Esophagus (tissue), 2 donors: ENCODE data around the gene RPP40. TPM values are rescaled to one million over a fixed set of nuclear protein-coding genes. Genes with fewer than 3 reads are reported as not detected.
"Not testable (repeated sequence)": the region's sequence is repeated elsewhere in the genome, so short reads cannot be mapped to it uniquely, and the experiment has no call there.

Experiments used
- H3K27ac ChIP-seq, 2 donors: one replicate each; pipeline ENCODE4 v1.5.1; 2013; ENCODE audit warnings: low read depth in 2 of 2, mild to moderate bottlenecking in 2 of 2, inconsistent platforms in 1 of 2, low read length in 1 of 2, moderate library complexity in 1 of 2
- H3K27me3 ChIP-seq, 2 donors: one replicate each; pipeline ENCODE4 v1.6.1; 2013; ENCODE audit warnings: low read length in 2 of 2, control low read depth in 1 of 2, mild to moderate bottlenecking in 1 of 2; ENCODE audit not compliant: insufficient read depth in 2 of 2, control insufficient read depth in 1 of 2
- H3K36me3 ChIP-seq, 2 donors: one replicate each; pipeline ENCODE4 v1.6.1; 2013; ENCODE audit warnings: low read length in 1 of 2; ENCODE audit not compliant: control insufficient read depth in 2 of 2, insufficient read depth in 2 of 2
- H3K4me1 ChIP-seq, 2 donors: one replicate each; pipeline ENCODE4 v1.6.1; 2013; ENCODE audit warnings: low read length in 1 of 2; ENCODE audit not compliant: control insufficient read depth in 2 of 2, insufficient read depth in 2 of 2
- H3K4me3 ChIP-seq, 2 donors: one replicate each; pipeline ENCODE4 v1.5.1; 2013; ENCODE audit warnings: low read length in 2 of 2, mild to moderate bottlenecking in 2 of 2, low read depth in 1 of 2, moderate library complexity in 1 of 2
- H3K9me3 ChIP-seq, 2 donors: one replicate each; pipeline ENCODE4 v1.6.1; 2013; ENCODE audit warnings: mild to moderate bottlenecking in 2 of 2, low read depth in 1 of 2, low read length in 1 of 2, moderate library complexity in 1 of 2; ENCODE audit not compliant: control insufficient read depth in 2 of 2, insufficient read depth in 1 of 2
- WGBS, 2 donors: extraction: QIAGEN DNeasy Blood & Tissue Kit; methylation state at CpG; one replicate each; pipeline ENCODE4 v1.1.7; 2013; 5-methylcytosine and 5-hydroxymethylcytosine counted together
- polyA plus RNA-seq, 2 donors: library from polyadenylated mRNA; stranded (reverse); fragments of 200-250 nt; gene quantifications; one replicate each; pipeline ENCODE4 v1.2.3, GENCODE V29; 2013
- donor health status: healthy with polysubstance abuse.
- donor health status: Bipolar disorder and iron deficiency.

The RPP40 gene
- polyA plus RNA-seq, 2 donors: 6.9 to 15.3 TPM

- Histone ChIP-seq H3K36me3 (no peaks in the 10 kb centered on the region), H3K27ac (peak overlapping the region; percentile 72 to 73), H3K4me3 (peak overlapping the region; percentile 45 to 49), H3K4me1 (no peaks in the 10 kb centered on the region), H3K27me3 (no peaks in the 10 kb centered on the region), H3K9me3 (no peaks in the 10 kb centered on the region)
- WGBS, 2 donors: 6% methylated on average over 35 of the region's 35 CpGs
These were observed 22.3 kb upstream of the RPP40 start for GRCh38 chr6:5025911-5026819.

- no peaks in the 10 kb centered on the region for H3K4me1 ChIP-seq
- 94 to 98% methylated on average over 8 of the region's 8 CpGs for WGBS, 2 donors
- H3K36me3 ChIP-seq: no peaks in the 10 kb centered on the region
These were observed 20.1 kb upstream of the RPP40 start for GRCh38 chr6:5023923-5024322.

GRCh38 chr6:5020142-5020541, 16.3 kb upstream of the RPP40 start:
- Histone ChIP-seq H3K4me1 (no peaks in the 10 kb centered on the region), H3K27me3 (no peaks in the 10 kb centered on the region), H3K4me3 (no peak overlapping the region), H3K36me3 (no peaks in the 10 kb centered on the region), H3K9me3 (no peaks in the 10 kb centered on the region), H3K27ac (no peak overlapping the region)
- 77% methylated on average over 8 of the region's 8 CpGs for WGBS, 2 donors

More at GRCh38 chr6:5023923-5024322, 20.1 kb upstream of the RPP40 start:
- Histone ChIP-seq H3K27me3 (no peaks in the 10 kb centered on the region), H3K27ac (no peak overlapping the region), H3K9me3 (no peaks in the 10 kb centered on the region), H3K4me3 (no peak overlapping the region)

- Histone ChIP-seq H3K27ac (no peak overlapping the region), H3K4me3 (no peak overlapping the region), H3K27me3 (no peaks in the 10 kb centered on the region), H3K9me3 (peaks cover 0 to 2% of the 10 kb centered on the region in 2 donors), H3K36me3 (no peaks in the 10 kb centered on the region), H3K4me1 (no peaks in the 10 kb centered on the region)
- WGBS, 2 donors: 0 to 38% methylated on average over 1 of the region's 1 CpG
These were observed 10.3 kb upstream of the RPP40 start for GRCh38 chr6:5014072-5014561.

- Histone ChIP-seq H3K36me3 (no peaks in the 10 kb centered on the region), H3K4me1 (no peaks in the 10 kb centered on the region), H3K27me3 (no peaks in the 10 kb centered on the region), H3K4me3 (no peak overlapping the region), H3K27ac (no peak overlapping the region), H3K9me3 (peaks cover 0 to 2% of the 10 kb centered on the region in 2 donors)
- WGBS, 2 donors: 29 to 59% methylated on average over 2 of the region's 2 CpGs
These were observed 8.7 kb upstream of the RPP40 start for GRCh38 chr6:5012519-5012918.

GRCh38 chr6:5011346-5011745, 7.5 kb upstream of the RPP40 start:
- Histone ChIP-seq H3K27me3 (no peaks in the 10 kb centered on the region), H3K27ac (no peak overlapping the region), H3K4me1 (no peaks in the 10 kb centered on the region), H3K4me3 (no peak overlapping the region), H3K9me3 (peaks cover 0 to 2% of the 10 kb centered on the region in 2 donors), H3K36me3 (no peaks in the 10 kb centered on the region)
- 89 to 92% methylated on average over 12 of the region's 12 CpGs for WGBS, 2 donors

- peaks cover 0 to 3% of the 10 kb centered on the region in 2 donors for H3K4me1 ChIP-seq
- WGBS, 2 donors: 91 to 94% methylated on average over 3 of the region's 3 CpGs
- H3K27ac ChIP-seq: no peak overlapping the region
- no peaks in the 10 kb centered on the region for H3K27me3 ChIP-seq
- no peaks in the 10 kb centered on the region for H3K36me3 ChIP-seq
- no peaks in the 10 kb centered on the region for H3K9me3 ChIP-seq
- H3K4me3 ChIP-seq: no peak overlapping the region
These were observed 3.7 kb upstream of the RPP40 start for GRCh38 chr6:5007531-5007930.

- peaks cover 0 to 3% of the 10 kb centered on the region in 2 donors for H3K4me1 ChIP-seq
- no peaks in the 10 kb centered on the region for H3K9me3 ChIP-seq
- H3K27me3 ChIP-seq: no peaks in the 10 kb centered on the region
- H3K27ac ChIP-seq: no peak overlapping the region
- 94 to 96% methylated on average over 6 of the region's 6 CpGs for WGBS, 2 donors
- H3K36me3 ChIP-seq: peaks cover 0 to 6% of the 10 kb centered on the region in 2 donors
- no peak overlapping the region for H3K4me3 ChIP-seq
These were observed 2.4 kb upstream of the RPP40 start for GRCh38 chr6:5006222-5006621.

- not testable (repeated sequence) for H3K36me3 ChIP-seq
These were observed 1.2 kb upstream of the RPP40 start for GRCh38 chr6:5005038-5005433.

More at GRCh38 chr6:5005038-5005433, 1.2 kb upstream of the RPP40 start:
- H3K27me3 ChIP-seq, H3K4me3 ChIP-seq, H3K27ac ChIP-seq, H3K4me1 ChIP-seq, H3K9me3 ChIP-seq: not testable (repeated sequence)
- WGBS, 2 donors: 97 to 98% methylated on average over 5 of the region's 5 CpGs
